Measurements from ENCODE around the gene QRICH1. TPM values are rescaled to one million over a fixed set of nuclear protein-coding genes. Genes with fewer than 3 reads are reported as not detected.
A peak's percentile ranks its signal among the peaks of the same experiment; 100 is the strongest.

QRICH1 gene
- polyA plus RNA-seq, 3 donors = 9.3 to 150 (median 16.1) TPM

DNA sequence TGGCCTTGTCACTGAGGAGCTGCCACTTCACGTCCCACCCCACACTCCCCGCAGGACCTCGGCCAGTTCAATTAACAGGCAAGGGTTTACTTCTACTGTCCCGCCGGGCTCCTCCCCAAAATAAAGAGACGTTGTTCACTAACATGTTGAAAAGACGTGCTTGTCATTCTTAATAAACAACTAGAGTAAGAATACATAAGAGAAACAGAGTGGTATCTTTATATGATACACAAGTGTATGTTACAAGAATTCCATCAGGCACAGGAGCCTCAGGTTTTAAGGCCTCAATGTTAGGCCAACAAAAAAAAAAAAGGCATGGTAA lies 64.3 kb downstream of the QRICH1 start:
- H3K9me3 ChIP-seq (replicated peaks in 1 of 2; ENCODE audit: control insufficient read depth in 1 of 2, insufficient read depth in 1 of 2, low read length in 2 of 2) = no peaks in the 10 kb centered on the region
- H3K79me2 ChIP-seq (ENCODE audit: insufficient read depth, low read length) = peaks cover 23% of the 10 kb centered on the region
- peaks cover 58 to 67% of the 10 kb centered on the region in 2 donors for H3K36me3 ChIP-seq (replicated peaks in 1 of 2; ENCODE audit: control insufficient read depth in 1 of 2, insufficient read depth in 2 of 2, low read length in 2 of 2)
- H3K9me3 Mint-ChIP-seq = no peaks in the 10 kb centered on the region
- H4K20me1 ChIP-seq (ENCODE audit: insufficient read depth, low read length) = no peaks in the 10 kb centered on the region
- no peaks in the 10 kb centered on the region for H3K27me3 Mint-ChIP-seq (ENCODE audit: low read depth in 3 of 3)
- intact Hi-C loops (cut with micrococcal nuclease) = loop anchor here in 1 of 2 donors (1.0 kb wide), 1 partner anchor 8 kb away; no protein-coding TSS in a partner anchor
- TF ChIP-seq, protein P1, sequence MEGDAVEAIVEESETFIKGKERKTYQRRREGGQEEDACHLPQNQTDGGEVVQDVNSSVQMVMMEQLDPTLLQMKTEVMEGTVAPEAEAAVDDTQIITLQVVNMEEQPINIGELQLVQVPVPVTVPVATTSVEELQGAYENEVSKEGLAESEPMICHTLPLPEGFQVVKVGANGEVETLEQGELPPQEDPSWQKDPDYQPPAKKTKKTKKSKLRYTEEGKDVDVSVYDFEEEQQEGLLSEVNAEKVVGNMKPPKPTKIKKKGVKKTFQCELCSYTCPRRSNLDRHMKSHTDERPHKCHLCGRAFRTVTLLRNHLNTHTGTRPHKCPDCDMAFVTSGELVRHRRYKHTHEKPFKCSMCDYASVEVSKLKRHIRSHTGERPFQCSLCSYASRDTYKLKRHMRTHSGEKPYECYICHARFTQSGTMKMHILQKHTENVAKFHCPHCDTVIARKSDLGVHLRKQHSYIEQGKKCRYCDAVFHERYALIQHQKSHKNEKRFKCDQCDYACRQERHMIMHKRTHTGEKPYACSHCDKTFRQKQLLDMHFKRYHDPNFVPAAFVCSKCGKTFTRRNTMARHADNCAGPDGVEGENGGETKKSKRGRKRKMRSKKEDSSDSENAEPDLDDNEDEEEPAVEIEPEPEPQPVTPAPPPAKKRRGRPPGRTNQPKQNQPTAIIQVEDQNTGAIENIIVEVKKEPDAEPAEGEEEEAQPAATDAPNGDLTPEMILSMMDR (IDR thresholded peaks at IDR 0.05) = no peak
- H3K36me3 Mint-ChIP-seq = peaks cover 57 to 63% of the 10 kb centered on the region in 2 donors
- H3K4me3 Mint-ChIP-seq = peak overlapping the region; percentile 79 to 88
- H3K27ac Mint-ChIP-seq = peak overlapping the region; percentile 88 to 98 (median 97)
- peak overlapping the region in 1 of 3 experiments; percentile 76 for H3K4me3 ChIP-seq (replicated peaks in 1 of 3; ENCODE audit: low read depth in 2 of 3, low read length in 3 of 3)
- no peaks in the 10 kb centered on the region for H3K27me3 ChIP-seq (ENCODE audit: control insufficient read depth in 2 of 2, insufficient read depth in 2 of 2, low read length in 2 of 2)
- peak overlapping the region; percentile 77 to 92 for H3K27ac ChIP-seq (ENCODE audit: low read depth in 1 of 2, low read length in 2 of 2)
- peak overlapping the region; percentile 73 for H2AFZ ChIP-seq (ENCODE audit: insufficient read depth, low read depth, low read length, poor library complexity, severe bottlenecking)
- peaks cover 14 to 20% of the 10 kb centered on the region in 2 donors for H3K4me1 ChIP-seq (ENCODE audit: control insufficient read depth in 1 of 2, insufficient read depth in 2 of 2, low read length in 2 of 2)
- peak overlapping the region; percentile 78 for H3K4me2 ChIP-seq (replicated peaks; ENCODE audit: extremely low read depth, low read length, poor library complexity, severe bottlenecking)
- WGBS (ENCODE audit: insufficient coverage) = 0% methylated on average over 1 of the region's 7 CpGs
- peak overlapping the region; percentile 75 for H3K9ac ChIP-seq (ENCODE audit: insufficient read depth, low read length, poor library complexity, severe bottlenecking)
- DNase-seq = no peak
- H3K4me1 Mint-ChIP-seq = peaks cover 25% of the 10 kb centered on the region

DNA sequence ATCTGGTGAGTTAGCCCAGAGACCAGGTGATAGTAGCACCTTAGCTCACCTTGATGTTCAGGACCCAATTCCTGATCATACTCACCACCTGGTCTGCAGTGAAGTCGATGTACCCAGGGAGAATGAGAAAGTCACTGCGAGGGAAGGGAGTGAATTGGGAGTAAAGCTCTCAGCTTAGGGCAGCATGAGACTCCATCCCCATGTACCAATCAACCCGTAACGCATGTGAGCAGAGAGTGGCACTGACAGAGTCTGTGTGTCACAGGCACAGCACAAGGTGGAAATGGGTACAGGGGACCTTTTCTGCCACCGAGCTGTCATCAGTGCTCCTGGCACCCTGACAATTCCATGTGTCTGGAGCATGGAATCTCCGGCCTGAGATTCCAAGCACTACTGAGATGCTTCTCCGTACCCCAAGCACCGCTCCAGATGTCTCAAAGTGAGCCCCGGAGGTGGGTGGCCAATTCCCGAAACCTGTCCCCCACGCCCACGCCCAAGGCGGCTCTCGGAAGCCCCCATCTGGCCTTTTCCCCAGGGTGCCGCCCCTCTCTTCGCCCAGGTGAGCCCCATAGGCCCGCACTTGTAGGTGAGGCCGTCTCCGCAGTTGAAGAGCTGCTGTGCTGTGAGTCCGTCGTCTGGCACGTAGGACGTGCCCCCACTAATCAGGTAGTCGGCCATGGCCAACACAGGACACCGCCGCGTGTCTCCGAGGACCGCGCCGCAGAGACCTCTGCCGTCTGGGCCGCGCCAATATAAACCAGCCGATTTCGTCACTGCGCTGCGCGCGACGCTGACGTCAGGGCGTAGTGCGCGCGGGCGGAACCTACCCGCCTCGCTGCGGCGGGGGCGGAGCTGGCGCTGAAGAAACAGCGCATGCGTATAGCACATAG lies 65.0 kb downstream of the QRICH1 start, which contains the start of gene IMPDH2:
Gene IMPDH2, minus strand, starts transcription at position 726 of the 890 bp plus-strand sequence. Its CDS starts 48 bp downstream, at position 678.
- Histone ChIP-seq H2AFZ (ENCODE audit: insufficient read depth, low read depth, low read length, poor library complexity, severe bottlenecking) (peak within 1 kb of the TSS; percentile 73), H3K27ac (ENCODE audit: low read depth in 1 of 2, low read length in 2 of 2) (peak within 1 kb of the TSS; percentile 77 to 92), H3K79me2 (ENCODE audit: insufficient read depth, low read length) (peaks cover 29% of the 10 kb centered on the region), H3K27me3 (ENCODE audit: control insufficient read depth in 2 of 2, insufficient read depth in 2 of 2, low read length in 2 of 2) (no peaks in the 10 kb centered on the region), H3K9me3 (replicated peaks in 1 of 2; ENCODE audit: control insufficient read depth in 1 of 2, insufficient read depth in 1 of 2, low read length in 2 of 2) (no peaks in the 10 kb centered on the region), H4K20me1 (ENCODE audit: insufficient read depth, low read length) (no peaks in the 10 kb centered on the region), H3K9ac (ENCODE audit: insufficient read depth, low read length, poor library complexity, severe bottlenecking) (peak within 1 kb of the TSS; percentile 75), H3K4me1 (ENCODE audit: control insufficient read depth in 1 of 2, insufficient read depth in 2 of 2, low read length in 2 of 2) (peaks cover 14 to 20% of the 10 kb centered on the region in 2 donors), H3K4me2 (replicated peaks; ENCODE audit: extremely low read depth, low read length, poor library complexity, severe bottlenecking) (peak within 1 kb of the TSS; percentile 78), H3K36me3 (replicated peaks in 1 of 2; ENCODE audit: control insufficient read depth in 1 of 2, insufficient read depth in 2 of 2, low read length in 2 of 2) (peaks cover 61 to 68% of the 10 kb centered on the region in 2 donors), H3K4me3 (replicated peaks in 1 of 3; ENCODE audit: low read depth in 2 of 3, low read length in 3 of 3) (peak within 1 kb of the TSS; percentile 57 to 76 (median 62))
- Mint-ChIP-seq H3K9me3 (no peaks in the 10 kb centered on the region), H3K27me3 (ENCODE audit: low read depth in 3 of 3) (no peaks in the 10 kb centered on the region), H3K4me3 (peak within 1 kb of the TSS; percentile 79 to 91), H3K36me3 (peaks cover 59 to 63% of the 10 kb centered on the region in 2 donors), H3K4me1 (peaks cover 25% of the 10 kb centered on the region), H3K27ac (peak within 1 kb of the TSS; percentile 88 to 98 (median 97))
- TF ChIP-seq, protein P1 (IDR thresholded peaks at IDR 0.05) = peak; percentile 8
- intact Hi-C loops (cut with micrococcal nuclease) = loop anchor here in 1 of 2 donors (1.0 kb wide), 1 partner anchor 8 kb away; no protein-coding TSS in a partner anchor
- under 1% methylated on average over 50 of the region's 55 CpGs for WGBS (ENCODE audit: insufficient coverage)
- peak; percentile 95 to 97 (median 96) for DNase-seq

Measured in CD14-positive monocyte (primary cell).